GM12875 (cell line): ENCODE data around the gene IGSF22.
"Not testable (repeated sequence)": the region's sequence is repeated elsewhere in the genome, so short reads cannot be mapped to it uniquely, and the experiment has no call there.

ENCODE experiments used
- H3K4me3 ChIP-seq: one replicate; pipeline ENCODE4 v1.5.1; 2011; ENCODE audit warnings: low read depth, low read length, control low read depth
- TF ChIP-seq, protein P1 (sequence below): IDR thresholded peaks from 2 replicates; pipeline ENCODE4 v1.5.1; 2011; ENCODE audit warnings: low read depth, mild to moderate bottlenecking, control low read depth, inconsistent platforms, low read length, moderate library complexity, borderline replicate concordance; ENCODE audit not compliant: insufficient read depth

The IGSF22 gene

DNA sequence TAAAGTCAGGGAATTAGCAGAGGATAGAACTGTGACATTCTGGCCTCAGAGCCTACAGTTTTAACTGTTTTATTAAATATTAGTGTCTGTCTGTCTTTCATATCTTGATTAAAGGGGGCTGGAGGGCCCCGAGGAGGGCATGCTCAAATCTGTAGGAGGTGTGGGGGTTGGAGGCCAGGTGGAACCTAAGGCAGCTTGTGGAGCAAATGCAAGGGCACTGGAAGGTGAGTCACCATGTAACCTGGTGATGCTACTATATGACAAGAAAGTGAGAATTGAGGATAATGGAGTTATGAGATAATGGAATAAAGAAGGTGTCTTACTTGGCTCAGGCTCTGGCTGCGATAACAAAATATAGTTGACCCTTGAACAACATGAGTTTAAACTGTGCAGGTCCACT, 54.7 kb downstream of the IGSF22 start:
- H3K4me3 ChIP-seq: no peak overlapping the region
- TF ChIP-seq, protein P1, sequence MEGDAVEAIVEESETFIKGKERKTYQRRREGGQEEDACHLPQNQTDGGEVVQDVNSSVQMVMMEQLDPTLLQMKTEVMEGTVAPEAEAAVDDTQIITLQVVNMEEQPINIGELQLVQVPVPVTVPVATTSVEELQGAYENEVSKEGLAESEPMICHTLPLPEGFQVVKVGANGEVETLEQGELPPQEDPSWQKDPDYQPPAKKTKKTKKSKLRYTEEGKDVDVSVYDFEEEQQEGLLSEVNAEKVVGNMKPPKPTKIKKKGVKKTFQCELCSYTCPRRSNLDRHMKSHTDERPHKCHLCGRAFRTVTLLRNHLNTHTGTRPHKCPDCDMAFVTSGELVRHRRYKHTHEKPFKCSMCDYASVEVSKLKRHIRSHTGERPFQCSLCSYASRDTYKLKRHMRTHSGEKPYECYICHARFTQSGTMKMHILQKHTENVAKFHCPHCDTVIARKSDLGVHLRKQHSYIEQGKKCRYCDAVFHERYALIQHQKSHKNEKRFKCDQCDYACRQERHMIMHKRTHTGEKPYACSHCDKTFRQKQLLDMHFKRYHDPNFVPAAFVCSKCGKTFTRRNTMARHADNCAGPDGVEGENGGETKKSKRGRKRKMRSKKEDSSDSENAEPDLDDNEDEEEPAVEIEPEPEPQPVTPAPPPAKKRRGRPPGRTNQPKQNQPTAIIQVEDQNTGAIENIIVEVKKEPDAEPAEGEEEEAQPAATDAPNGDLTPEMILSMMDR: no peak

DNA sequence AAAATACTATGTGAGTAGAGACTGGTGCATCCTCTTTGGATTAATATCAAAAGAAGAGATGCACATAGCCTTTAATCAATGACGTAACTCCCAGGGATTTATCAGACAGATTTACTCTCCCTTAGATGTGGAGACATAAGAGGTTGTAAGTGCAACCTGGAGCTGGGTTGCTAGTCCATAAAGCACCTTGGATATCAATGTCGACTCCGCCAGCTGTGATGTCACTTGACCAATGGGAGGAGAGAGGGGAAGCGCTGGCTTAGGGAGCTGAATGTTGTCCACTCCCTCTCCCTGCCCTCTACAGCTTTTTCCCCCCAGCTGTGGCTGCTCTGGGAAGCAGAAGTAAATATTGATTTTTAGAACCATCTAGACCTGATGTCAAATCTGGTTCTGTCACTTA, 56.3 kb downstream of the IGSF22 start:
- H3K4me3 ChIP-seq: no peak overlapping the region
- TF ChIP-seq, protein P1: no peak

DNA sequence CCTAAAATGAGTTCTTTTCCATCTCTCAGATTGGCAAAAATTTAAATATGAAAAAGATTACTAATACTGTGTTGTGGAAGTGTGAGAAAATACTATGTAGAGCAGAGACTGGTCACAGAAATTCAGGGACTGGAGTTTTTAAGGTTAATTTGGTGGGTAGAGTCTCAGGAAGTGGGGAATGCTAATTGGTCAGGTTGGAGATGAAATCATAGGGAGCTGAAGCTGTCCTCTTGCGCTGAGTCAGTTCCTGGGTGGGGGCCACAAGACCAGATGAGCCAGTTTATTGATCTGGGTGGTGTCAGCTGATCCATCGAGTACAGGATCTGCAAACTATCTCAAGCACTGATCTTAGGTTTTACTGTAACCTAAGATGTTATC, 56.8 kb downstream of the IGSF22 start:
- TF ChIP-seq, protein P1: no peak

DNA sequence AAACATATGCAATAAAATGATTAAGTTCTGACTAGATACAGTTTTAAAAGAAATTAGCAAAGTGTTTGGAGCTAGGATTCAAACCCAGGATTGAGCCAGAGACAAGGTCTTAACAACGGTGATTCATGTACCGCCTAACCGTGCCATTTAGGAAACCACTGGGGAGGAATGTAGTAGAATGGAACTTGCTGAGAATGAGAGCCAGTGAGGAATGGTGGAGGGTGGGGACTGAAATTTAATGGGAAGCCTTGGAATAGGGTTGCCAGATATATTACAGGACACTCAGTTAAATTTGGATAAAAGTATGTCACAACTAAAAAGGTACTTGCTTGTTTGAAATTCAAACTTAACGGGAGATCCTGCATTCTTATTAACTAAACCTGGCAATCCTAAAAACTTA, 57.9 kb downstream of the IGSF22 start:
- TF ChIP-seq, protein P1: no peak
- H3K4me3 ChIP-seq: no peak overlapping the region

More for the DNA sequence above, 56.8 kb downstream of the IGSF22 start:
- no peak overlapping the region for H3K4me3 ChIP-seq

DNA sequence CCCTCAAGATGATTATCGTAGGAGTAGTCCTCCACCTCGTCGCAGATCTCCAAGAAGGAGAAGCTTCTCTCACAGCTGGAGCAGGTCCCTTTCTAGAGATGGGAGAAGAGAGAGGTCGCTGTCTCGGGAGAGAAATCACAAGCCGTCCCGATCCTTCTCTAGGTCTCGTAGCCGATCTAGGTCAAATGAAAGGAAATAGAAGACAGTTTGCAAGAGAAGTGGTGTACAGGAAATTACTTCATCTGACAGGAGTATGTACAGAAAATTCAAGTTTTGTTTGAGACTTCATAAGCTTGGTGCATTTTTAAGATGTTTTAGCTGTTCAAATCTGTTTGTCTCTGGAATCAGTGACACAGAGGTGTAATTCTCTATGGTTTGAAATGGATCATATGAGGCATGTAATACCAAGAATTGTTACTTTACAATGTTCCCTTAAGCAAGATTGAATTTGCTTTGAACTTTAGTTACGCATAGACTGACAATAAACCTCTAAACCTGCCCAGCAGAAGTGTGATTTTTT, 60.6 kb downstream of the IGSF22 start:
- H3K4me3 ChIP-seq: not testable (repeated sequence)

DNA sequence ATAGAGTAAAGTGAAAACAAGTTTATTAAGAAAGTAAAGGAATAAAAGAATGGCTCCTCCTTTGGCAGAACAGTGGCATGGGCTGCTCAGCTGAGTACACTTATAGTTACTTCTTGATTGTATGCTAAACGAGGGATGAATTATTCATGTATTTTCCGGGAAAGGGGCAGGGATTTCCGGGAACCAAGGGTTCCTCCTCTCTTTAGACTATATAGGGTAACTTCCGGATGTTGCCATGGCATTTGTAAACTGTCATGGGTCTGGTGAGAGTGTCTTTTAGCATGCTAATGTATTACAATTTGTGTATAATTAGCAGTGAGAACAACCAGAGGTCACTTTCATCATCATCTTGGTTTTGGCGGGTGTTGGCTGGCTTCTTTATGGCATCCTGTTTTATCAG, 68.3 kb downstream of the IGSF22 start:
- H3K4me3 ChIP-seq: no peak overlapping the region
- TF ChIP-seq, protein P1: no peak
